GM12864 (cell line): Measurements from ENCODE around the gene NDUFB2.
"Not testable (repeated sequence)": the region's sequence is repeated elsewhere in the genome, so short reads cannot be mapped to it uniquely, and the experiment has no call there.

Source experiments
- DNase-seq: peaks from one replicate; pipeline ENCODE4 v3.0.0-alpha.2; 2011; ENCODE audit warnings: low read depth
- H3K4me3 ChIP-seq: 2 replicates; pipeline ENCODE4 v1.5.1; 2011; ENCODE audit warnings: mild to moderate bottlenecking, low read depth, low read length, control low read depth
- CTCF ChIP-seq: IDR thresholded peaks from 2 replicates; pipeline ENCODE4 v1.5.1; 2011; ENCODE audit warnings: low read depth, mild to moderate bottlenecking, moderate library complexity, low read length, control low read depth, inconsistent platforms; ENCODE audit errors: missing control alignments

Gene NDUFB2

DNA sequence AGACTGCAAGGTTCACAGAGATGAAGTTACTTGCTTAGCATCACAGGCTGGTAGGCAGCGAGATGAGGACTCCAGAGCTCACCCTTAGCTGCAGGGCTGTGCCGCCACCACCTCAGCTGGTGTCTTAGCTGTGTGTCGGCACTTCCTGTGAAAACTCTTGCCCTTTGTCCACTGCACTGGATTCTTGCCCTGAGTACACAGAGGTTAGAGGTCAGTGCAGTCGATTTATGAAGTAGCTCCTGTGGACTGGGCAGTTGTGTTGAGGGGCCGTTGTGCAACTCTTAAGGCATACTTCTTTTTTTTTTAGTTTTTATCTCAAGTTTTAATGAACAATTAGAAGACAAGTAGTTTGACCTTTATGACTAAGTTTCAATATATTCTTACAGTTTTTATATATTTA lies 10.6 kb downstream of the NDUFB2 start:
- no peak for TF ChIP-seq CTCF
- no peak for DNase-seq
- no peak overlapping the region for H3K4me3 ChIP-seq

- H3K4me3 ChIP-seq, DNase-seq: not testable (repeated sequence)
Measured at GRCh38 chr7:140708764-140709163, 12.3 kb downstream of the NDUFB2 start.

DNA sequence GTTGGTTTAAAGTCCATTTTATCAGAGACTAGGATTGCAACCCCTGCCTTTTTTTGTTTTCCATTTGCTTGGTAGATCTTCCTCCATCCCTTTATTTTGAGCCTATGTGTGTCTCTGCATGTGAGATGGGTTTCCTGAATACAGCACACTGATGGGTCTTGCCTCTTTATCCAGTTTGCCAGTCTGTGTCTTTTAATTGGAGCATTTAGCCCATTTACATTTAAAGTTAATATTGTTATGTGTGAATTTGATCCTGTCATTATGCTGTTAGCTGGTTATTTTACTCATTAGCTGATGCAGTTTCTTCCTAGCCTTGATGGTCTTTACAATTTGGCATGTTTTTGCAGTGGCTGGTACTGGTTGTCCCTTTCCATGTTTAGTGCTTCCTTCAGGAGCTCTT lies 15.9 kb downstream of the NDUFB2 start:
- not testable (repeated sequence) for H3K4me3 ChIP-seq, DNase-seq

- no peak for TF ChIP-seq CTCF
- no peak overlapping the region for H3K4me3 ChIP-seq
- DNase-seq, result no peak
Measured at GRCh38 chr7:140714331-140715040, 18.0 kb downstream of the NDUFB2 start.

- H3K4me3 ChIP-seq, result no peak overlapping the region
- no peak for TF ChIP-seq CTCF
- DNase-seq, result no peak
Measured at GRCh38 chr7:140719721-140720120, 23.2 kb downstream of the NDUFB2 start.

GRCh38 chr7:140722254-140722653 lies 25.7 kb downstream of the NDUFB2 start:
- no peak for TF ChIP-seq CTCF

DNA sequence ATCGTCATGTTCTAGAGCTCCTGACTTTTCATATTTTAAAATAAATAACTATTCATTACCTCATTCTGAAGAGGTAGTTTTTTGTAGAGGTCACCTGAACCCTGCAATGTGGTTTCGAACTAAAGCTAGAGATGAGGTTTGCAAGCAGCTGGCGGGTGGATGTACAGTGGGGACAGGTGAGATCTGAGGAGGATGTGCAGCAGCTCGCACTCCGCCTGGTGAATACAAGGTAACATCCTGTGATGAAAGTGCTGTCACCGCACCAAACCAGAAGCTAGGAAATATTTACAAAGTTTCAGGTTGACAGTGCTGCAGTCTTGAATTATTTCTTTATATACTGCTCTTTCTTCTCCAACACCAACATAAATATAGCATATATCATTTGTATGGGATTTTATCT lies 26.5 kb downstream of the NDUFB2 start:
- TF ChIP-seq CTCF, result no peak
- no peak overlapping the region for H3K4me3 ChIP-seq
- no peak for DNase-seq

More at GRCh38 chr7:140722254-140722653, 25.7 kb downstream of the NDUFB2 start:
- DNase-seq, result no peak
- no peak overlapping the region for H3K4me3 ChIP-seq

GRCh38 chr7:140723574-140723973 lies 27.1 kb downstream of the NDUFB2 start:
- no peak for TF ChIP-seq CTCF
- DNase-seq, result no peak
- no peak overlapping the region for H3K4me3 ChIP-seq
